ENCODE measurements around the gene RPS26. TPM values are rescaled to one million over a fixed set of nuclear protein-coding genes. Genes with fewer than 3 reads are reported as not detected.
A peak's percentile ranks its signal among the peaks of the same experiment; 100 is the strongest.
"Not testable (repeated sequence)": the region's sequence is repeated elsewhere in the genome, so short reads cannot be mapped to it uniquely, and the experiment has no call there.

The RPS26 gene
- total RNA-seq, 4 donors from 2014 or later = 104 to 1,982 (median 577) TPM

DNA sequence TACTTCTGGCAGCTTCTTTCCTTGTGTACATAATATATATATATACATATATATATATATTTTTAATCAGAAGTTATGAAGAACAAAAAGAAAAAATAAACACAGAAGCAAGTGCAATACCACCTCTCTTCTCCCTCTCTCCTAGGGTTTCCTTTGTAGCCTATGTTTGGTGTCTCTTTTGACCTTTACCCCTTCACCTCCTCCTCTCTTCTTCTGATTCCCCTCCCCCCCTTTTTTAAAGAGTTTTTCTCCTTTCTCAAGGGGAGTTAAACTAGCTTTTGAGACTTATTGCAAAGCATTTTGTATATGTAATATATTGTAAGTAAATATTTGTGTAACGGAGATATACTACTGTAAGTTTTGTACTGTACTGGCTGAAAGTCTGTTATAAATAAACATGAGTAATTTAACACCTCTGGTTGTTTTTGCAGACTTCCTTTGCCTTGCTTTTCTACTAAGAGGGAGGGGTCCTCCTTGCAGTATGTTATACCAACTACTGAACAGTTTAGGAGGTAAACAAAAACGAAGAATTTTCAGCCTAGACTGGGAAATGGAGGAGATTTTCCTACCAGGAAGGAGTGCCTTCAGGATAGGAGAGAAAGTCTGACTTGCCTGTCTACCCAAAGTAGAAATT lies 3.6 kb upstream of the RPS26 start:
- intact Hi-C loops (cut with DNase I) = loop anchor here (10.0 kb wide), 1 partner anchor 293 kb away; the partner anchor contains the start of gene GDF11
- no peak overlapping the region for H3K4me3 ChIP-seq
- WGBS = 54% methylated on average over 2 of the region's 2 CpGs
- H3K36me3 ChIP-seq = peaks cover 17 to 54% (median 39%) of the 10 kb centered on the region in 4 donors
- peaks cover 13 to 17% (median 13%) of the 10 kb centered on the region in 4 donors for H3K4me1 ChIP-seq
- no peak overlapping the region for H3K27ac ChIP-seq (replicated peaks in 1 of 4)
- no peaks in the 10 kb centered on the region for H3K27me3 ChIP-seq
- no peaks in the 10 kb centered on the region for H3K9me3 ChIP-seq
- DNase-seq (ENCODE audit: extremely low spot score) = no peak
- TF ChIP-seq EP300 (IDR thresholded peaks at IDR 0.05) (no peak), POLR2AphosphoS5 (IDR thresholded peaks at IDR 0.05) (no peak), POLR2A (IDR thresholded peaks at IDR 0.05; ENCODE audit: low read depth) (no peak)
- TF ChIP-seq, protein P1, sequence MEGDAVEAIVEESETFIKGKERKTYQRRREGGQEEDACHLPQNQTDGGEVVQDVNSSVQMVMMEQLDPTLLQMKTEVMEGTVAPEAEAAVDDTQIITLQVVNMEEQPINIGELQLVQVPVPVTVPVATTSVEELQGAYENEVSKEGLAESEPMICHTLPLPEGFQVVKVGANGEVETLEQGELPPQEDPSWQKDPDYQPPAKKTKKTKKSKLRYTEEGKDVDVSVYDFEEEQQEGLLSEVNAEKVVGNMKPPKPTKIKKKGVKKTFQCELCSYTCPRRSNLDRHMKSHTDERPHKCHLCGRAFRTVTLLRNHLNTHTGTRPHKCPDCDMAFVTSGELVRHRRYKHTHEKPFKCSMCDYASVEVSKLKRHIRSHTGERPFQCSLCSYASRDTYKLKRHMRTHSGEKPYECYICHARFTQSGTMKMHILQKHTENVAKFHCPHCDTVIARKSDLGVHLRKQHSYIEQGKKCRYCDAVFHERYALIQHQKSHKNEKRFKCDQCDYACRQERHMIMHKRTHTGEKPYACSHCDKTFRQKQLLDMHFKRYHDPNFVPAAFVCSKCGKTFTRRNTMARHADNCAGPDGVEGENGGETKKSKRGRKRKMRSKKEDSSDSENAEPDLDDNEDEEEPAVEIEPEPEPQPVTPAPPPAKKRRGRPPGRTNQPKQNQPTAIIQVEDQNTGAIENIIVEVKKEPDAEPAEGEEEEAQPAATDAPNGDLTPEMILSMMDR (IDR thresholded peaks at IDR 0.05) = no peak

DNA sequence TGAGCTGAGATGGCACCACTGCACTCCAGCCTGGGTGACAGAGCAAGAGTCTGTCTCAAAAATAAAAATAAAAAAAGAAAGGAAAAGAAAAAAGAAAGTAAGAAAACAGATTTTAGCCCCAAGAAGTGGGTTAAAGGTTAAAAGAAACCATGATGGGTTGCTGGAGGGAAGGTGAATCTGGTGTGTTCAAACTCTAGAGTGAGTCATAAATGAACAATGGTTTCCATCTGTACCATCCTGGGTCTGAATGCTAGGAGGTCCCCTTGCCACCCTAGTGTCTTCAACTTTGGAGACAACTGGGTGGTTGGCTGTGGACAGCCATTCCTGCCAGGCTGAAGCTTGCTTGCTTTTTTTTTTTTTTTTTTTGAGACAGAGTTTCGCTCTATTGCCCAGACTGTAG lies 1.6 kb upstream of the RPS26 start:
- TF ChIP-seq EP300 (IDR thresholded peaks at IDR 0.05) (no peak), POLR2AphosphoS5 (IDR thresholded peaks at IDR 0.05) (no peak), POLR2A (IDR thresholded peaks at IDR 0.05; ENCODE audit: low read depth) (no peak)
- TF ChIP-seq, protein P1 (IDR thresholded peaks at IDR 0.05) = no peak
- Histone ChIP-seq H3K27ac (replicated peaks in 1 of 4) (no peak overlapping the region), H3K4me1 (peaks cover 15 to 24% (median 20%) of the 10 kb centered on the region in 4 donors), H3K9me3 (no peaks in the 10 kb centered on the region), H3K4me3 (no peak overlapping the region), H3K36me3 (peaks cover 19 to 54% (median 39%) of the 10 kb centered on the region in 4 donors), H3K27me3 (no peaks in the 10 kb centered on the region)
- 100% methylated on average over 1 of the region's 1 CpG for WGBS
- intact Hi-C loops (cut with DNase I) = loop anchor here (2.0 kb wide), 1 partner anchor 43 kb away; the partner anchor contains the start of gene SUOX
- DNase-seq (ENCODE audit: extremely low spot score) = no peak

DNA sequence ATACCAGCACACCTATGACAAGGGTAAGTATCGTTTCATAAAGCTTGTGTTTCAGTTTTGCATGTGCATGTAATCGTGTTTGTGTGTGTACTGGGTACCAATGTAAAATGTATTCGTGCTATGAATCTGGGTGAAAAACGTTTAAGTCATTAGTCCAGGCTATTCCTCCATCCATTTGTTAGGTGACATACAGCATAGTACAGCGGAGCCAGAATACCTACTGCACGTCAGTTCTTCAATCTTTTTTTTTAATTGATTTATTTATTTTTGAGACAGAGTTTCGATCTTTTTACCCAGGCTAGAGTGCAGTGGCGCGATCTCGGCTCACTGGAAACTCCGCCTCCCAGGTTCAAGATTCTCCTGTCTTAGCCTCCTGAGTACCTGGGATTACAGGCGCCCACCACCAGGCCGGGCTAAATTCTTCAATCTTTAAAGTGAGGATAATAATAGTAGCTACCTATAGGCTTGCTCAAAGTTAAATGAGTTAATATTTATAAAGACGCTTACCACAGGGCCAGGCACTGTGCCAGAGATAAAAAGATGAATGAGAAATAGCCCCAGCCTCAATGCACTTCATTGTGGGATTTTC lies 661 bp upstream of the RPS26 start:
- peak overlapping the region; percentile 86 to 96 (median 89) for H3K27ac ChIP-seq (replicated peaks in 1 of 4)
- H3K4me1 ChIP-seq = peaks cover 15 to 24% (median 20%) of the 10 kb centered on the region in 4 donors
- DNase-seq (ENCODE audit: extremely low spot score) = no peak
- H3K36me3 ChIP-seq = peaks cover 22 to 54% (median 41%) of the 10 kb centered on the region in 4 donors
- intact Hi-C loops (cut with DNase I) = loop anchor here (2.0 kb wide), 1 partner anchor 44 kb away; the partner anchor contains the start of gene SUOX
- no peaks in the 10 kb centered on the region for H3K9me3 ChIP-seq
- H3K4me3 ChIP-seq = peak overlapping the region; percentile 69 to 87 (median 82)
- H3K27me3 ChIP-seq = no peaks in the 10 kb centered on the region
- TF ChIP-seq POLR2AphosphoS5 (IDR thresholded peaks at IDR 0.05) (no peak), EP300 (IDR thresholded peaks at IDR 0.05) (no peak)
- 59% methylated on average over 14 of the region's 14 CpGs for WGBS

DNA sequence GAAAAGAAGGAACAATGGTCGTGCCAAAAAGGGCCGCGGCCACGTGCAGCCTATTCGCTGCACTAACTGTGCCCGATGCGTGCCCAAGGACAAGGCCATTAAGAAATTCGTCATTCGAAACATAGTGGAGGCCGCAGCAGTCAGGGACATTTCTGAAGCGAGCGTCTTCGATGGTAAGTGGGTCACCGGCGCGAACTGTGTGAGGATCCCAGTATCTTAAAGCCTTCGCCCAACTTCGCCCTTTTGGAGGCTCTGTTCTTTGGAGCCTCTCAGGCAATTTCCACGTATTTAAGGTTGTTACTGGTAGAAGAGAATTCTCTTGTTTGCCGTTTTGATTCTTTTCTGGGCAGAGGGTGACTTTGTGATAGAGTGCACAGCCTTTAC lies 704 bp downstream of the RPS26 start:
- H3K27me3 ChIP-seq; DNase-seq (ENCODE audit: extremely low spot score); H3K9me3 ChIP-seq; intact Hi-C loops (cut with DNase I): not testable (repeated sequence)
- Histone ChIP-seq H3K27ac (replicated peaks in 1 of 4) (peak overlapping the region; percentile 86 to 96 (median 89)), H3K36me3 (peaks cover 22 to 40% (median 31%) of the 10 kb centered on the region in 4 donors), H3K4me3 (peak overlapping the region; percentile 69 to 87 (median 82)), H3K4me1 (peaks cover 15 to 25% (median 23%) of the 10 kb centered on the region in 4 donors)
- WGBS = 1% methylated on average over 10 of the region's 20 CpGs

DNA sequence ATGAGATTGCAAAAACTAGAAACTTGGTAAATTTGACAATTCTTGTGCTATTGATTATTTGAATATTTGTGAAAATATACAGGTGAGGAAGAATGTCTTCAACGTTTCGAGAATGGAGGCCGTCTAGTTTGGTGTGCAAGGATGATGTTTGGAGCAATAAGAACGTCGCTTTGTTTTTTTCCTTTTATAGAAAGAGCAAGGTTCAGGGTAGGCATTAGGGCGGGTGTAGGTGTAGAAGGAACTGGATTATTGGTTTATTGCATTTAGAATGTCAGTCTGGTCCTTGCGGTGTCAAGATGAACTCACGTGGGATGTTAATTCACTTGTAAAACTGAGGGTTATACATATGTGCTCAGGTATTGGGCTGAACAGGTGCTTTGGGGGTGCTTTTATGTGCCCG lies 1.1 kb downstream of the RPS26 start:
- no peaks in the 10 kb centered on the region for H3K27me3 ChIP-seq
- intact Hi-C loops (cut with DNase I) = no loop called here
- H3K27ac ChIP-seq (replicated peaks in 1 of 4) = peak overlapping the region; percentile 86 to 96 (median 89)
- no peak for TF ChIP-seq POLR2A (IDR thresholded peaks at IDR 0.05; ENCODE audit: low read depth)
- no peak for TF ChIP-seq EP300 (IDR thresholded peaks at IDR 0.05)
- no peak for TF ChIP-seq POLR2AphosphoS5 (IDR thresholded peaks at IDR 0.05)
- TF ChIP-seq, protein P1 (IDR thresholded peaks at IDR 0.05) = no peak
- H3K36me3 ChIP-seq = peaks cover 22 to 39% (median 31%) of the 10 kb centered on the region in 4 donors
- DNase-seq (ENCODE audit: extremely low spot score) = no peak
- H3K4me3 ChIP-seq = peak overlapping the region; percentile 69 to 87 (median 82)
- WGBS = 53% methylated on average over 9 of the region's 9 CpGs
- H3K4me1 ChIP-seq = peaks cover 15 to 27% (median 23%) of the 10 kb centered on the region in 4 donors
- no peaks in the 10 kb centered on the region for H3K9me3 ChIP-seq

Data from esophagus muscularis mucosa (tissue), 4 donors.